ENCODE data around the gene CACNA1H. TPM values are rescaled to one million over a fixed set of nuclear protein-coding genes. Genes with fewer than 3 reads are reported as not detected.

The CACNA1H gene
- total RNA-seq, 1 donor from 2014 or later: 6.7 TPM

DNA sequence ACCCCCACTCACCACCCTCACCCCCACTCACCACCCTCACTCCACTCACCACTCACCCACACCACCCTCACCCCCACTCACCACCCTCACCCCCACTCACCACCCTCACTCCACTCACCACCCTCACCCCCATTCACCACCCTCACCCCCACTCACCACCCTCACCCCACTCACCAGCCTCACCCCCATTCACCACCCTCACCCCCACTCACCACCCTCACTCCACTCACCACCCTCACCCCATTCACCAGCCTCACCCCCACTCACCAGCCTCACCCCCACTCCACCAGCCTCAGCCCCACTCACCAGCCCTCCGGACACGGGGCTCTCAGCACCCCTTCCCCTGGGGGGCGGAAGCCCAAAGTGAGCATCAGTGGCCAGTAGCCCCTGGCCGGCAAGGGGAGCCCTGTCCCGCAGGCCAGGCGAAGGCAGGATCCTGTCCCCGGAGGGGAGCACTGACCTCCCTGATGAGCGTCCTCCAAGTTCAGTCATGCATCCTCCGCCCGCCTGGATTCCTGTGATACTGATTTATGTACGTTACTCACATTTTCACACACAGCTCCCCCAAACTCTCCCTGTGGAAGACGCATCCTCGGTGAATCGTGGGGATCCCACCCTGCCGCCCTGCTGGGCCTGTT, 38.9 kb upstream of the CACNA1H start:
- no peak overlapping the region for H3K4me3 ChIP-seq (ENCODE audit: low read depth, low read length)
- H3K27me3 ChIP-seq (ENCODE audit: control insufficient read depth, insufficient read depth, low read length): peaks cover 50% of the 10 kb centered on the region
- no peak for DNase-seq (ENCODE audit: low read depth)
- no peaks in the 10 kb centered on the region for H3K36me3 ChIP-seq (ENCODE audit: control insufficient read depth, insufficient read depth, low read length)
- TF ChIP-seq, protein P1, sequence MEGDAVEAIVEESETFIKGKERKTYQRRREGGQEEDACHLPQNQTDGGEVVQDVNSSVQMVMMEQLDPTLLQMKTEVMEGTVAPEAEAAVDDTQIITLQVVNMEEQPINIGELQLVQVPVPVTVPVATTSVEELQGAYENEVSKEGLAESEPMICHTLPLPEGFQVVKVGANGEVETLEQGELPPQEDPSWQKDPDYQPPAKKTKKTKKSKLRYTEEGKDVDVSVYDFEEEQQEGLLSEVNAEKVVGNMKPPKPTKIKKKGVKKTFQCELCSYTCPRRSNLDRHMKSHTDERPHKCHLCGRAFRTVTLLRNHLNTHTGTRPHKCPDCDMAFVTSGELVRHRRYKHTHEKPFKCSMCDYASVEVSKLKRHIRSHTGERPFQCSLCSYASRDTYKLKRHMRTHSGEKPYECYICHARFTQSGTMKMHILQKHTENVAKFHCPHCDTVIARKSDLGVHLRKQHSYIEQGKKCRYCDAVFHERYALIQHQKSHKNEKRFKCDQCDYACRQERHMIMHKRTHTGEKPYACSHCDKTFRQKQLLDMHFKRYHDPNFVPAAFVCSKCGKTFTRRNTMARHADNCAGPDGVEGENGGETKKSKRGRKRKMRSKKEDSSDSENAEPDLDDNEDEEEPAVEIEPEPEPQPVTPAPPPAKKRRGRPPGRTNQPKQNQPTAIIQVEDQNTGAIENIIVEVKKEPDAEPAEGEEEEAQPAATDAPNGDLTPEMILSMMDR (IDR thresholded peaks at IDR 0.05; ENCODE audit: insufficient read depth, low read length, poor library complexity, severe bottlenecking): no peak

DNA sequence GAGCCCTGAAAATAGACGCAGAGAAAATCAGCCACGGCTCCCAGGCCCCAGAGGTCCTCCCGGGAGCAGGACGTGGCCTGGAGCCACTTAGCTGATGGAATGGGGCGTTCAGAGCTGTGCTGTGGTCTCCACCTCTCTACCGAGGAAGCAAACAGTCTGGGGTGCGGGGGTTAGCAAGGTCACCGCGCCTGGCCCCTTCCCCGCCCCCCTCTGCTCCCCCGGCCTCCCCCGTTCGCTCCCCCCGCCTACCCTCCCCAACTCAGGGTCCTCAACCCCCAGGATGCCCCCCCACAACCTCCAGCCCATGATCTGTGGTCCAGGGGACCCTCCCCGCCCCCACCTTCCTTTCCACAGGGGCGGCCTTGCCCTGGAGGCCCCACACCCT, 36.2 kb upstream of the CACNA1H start:
- DNase-seq (ENCODE audit: low read depth): no peak
- TF ChIP-seq, protein P1 (IDR thresholded peaks at IDR 0.05; ENCODE audit: insufficient read depth, low read length, poor library complexity, severe bottlenecking): no peak
- no peaks in the 10 kb centered on the region for H3K36me3 ChIP-seq (ENCODE audit: control insufficient read depth, insufficient read depth, low read length)
- H3K27me3 ChIP-seq (ENCODE audit: control insufficient read depth, insufficient read depth, low read length): peaks cover 42% of the 10 kb centered on the region
- H3K4me3 ChIP-seq (ENCODE audit: low read depth, low read length): no peak overlapping the region

DNA sequence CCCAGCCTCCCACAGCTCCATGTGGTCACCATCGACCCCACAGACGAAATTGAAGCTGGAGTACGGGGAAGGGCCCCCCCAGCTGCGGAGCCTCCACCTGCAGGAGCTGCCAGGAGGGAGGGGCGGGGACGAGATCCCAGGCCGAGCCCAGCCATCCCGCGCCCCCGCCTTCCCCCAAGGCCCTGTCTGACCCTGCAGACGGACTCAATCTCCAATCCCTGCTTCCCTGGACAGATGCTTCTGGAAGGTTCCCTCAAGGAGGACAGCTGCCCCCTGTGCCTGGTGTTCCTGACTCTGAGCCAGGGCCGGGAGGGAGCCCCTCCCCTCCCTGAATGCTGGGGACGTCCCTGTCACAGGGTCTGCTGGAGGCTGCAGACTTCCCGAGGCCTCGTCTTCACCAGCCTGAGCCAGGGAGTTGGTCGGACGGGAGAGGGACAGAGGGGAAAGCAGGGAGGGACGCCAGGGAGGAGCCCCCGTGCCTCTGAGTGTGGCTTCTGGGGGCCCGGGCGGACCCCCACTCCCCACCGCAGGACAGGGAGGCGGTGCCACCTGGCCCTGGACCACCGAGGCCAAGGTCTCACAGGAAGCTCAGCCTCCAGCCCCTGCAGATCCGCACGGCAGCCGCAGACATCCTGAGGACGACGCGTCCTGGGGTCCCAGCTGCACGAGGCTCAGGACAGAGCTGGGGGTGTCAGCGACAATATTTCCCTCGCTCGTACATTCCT, 35.6 kb upstream of the CACNA1H start:
- Histone ChIP-seq H3K36me3 (ENCODE audit: control insufficient read depth, insufficient read depth, low read length) (no peaks in the 10 kb centered on the region), H3K27me3 (ENCODE audit: control insufficient read depth, insufficient read depth, low read length) (peaks cover 37% of the 10 kb centered on the region), H3K4me3 (ENCODE audit: low read depth, low read length) (no peak overlapping the region)
- no peak for DNase-seq (ENCODE audit: low read depth)
- TF ChIP-seq, protein P1 (IDR thresholded peaks at IDR 0.05; ENCODE audit: insufficient read depth, low read length, poor library complexity, severe bottlenecking): no peak

DNA sequence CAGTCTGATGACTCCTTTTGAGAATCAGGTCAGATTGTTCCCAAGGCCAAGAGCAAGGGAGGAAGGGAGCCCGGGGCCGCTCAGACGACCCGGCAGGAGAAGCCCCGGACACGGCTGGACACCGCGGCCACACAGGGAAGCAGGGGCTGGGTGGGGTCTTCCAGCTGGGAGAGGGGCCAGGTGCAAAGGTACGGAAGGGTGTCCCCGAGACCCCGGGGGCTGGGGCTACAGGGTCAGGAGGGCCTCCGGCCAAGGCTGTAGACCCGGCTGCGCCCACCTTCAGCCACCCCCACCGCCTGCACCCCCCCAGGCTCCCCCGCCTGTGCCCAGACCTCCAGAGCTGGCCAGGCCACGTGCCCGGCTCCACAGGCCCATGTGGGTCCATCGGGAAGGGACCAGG, 35.0 kb upstream of the CACNA1H start:
- Histone ChIP-seq H3K27me3 (ENCODE audit: control insufficient read depth, insufficient read depth, low read length) (peaks cover 35% of the 10 kb centered on the region), H3K36me3 (ENCODE audit: control insufficient read depth, insufficient read depth, low read length) (no peaks in the 10 kb centered on the region), H3K4me3 (ENCODE audit: low read depth, low read length) (no peak overlapping the region)
- TF ChIP-seq, protein P1 (IDR thresholded peaks at IDR 0.05; ENCODE audit: insufficient read depth, low read length, poor library complexity, severe bottlenecking): no peak
- DNase-seq (ENCODE audit: low read depth): no peak

DNA sequence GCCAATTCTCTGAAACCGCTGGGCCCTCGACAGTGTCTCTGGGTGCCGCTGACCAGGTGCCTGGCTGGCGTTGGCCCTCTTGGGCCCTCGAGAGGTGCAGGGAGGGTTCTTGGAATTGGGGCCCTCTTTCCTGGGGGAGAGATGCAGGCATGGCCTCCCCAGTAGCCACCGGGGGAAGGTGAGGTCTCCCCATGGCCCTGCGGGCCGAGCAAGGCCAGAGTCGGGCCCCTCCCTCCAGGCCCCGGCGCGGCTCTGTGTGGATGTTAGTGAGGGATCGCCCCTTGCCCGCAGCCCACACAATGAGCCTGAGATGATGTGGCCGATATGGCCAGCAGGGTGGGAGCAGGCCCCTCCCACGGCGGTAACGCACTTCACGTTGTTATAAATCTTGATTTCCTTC, 33.8 kb upstream of the CACNA1H start:
- no peak overlapping the region for H3K4me3 ChIP-seq (ENCODE audit: low read depth, low read length)
- peaks cover 33% of the 10 kb centered on the region for H3K27me3 ChIP-seq (ENCODE audit: control insufficient read depth, insufficient read depth, low read length)
- TF ChIP-seq, protein P1 (IDR thresholded peaks at IDR 0.05; ENCODE audit: insufficient read depth, low read length, poor library complexity, severe bottlenecking): no peak

More for the DNA sequence above, 33.8 kb upstream of the CACNA1H start:
- no peaks in the 10 kb centered on the region for H3K36me3 ChIP-seq (ENCODE audit: control insufficient read depth, insufficient read depth, low read length)
- DNase-seq (ENCODE audit: low read depth): no peak
